GM12892 (cell line): ENCODE data around the gene PVALEF. TPM values are rescaled to one million over a fixed set of nuclear protein-coding genes. Genes with fewer than 3 reads are reported as not detected.

Experiments
- DNase-seq: peaks from one replicate; pipeline ENCODE4 v3.0.0; 2011; ENCODE audit not compliant: insufficient read length
- FAIRE-seq: peaks from 2 replicates; lab custom pipeline; 2011; peaks lifted over from hg19 to GRCh38; lab: Jason Lieb, UNC
- POLR2A ChIP-seq: IDR thresholded peaks from 2 replicates; pipeline ENCODE4 v1.6.1; 2011; ENCODE audit warnings: low read depth, low read length, control low read depth
- POLR2AphosphoS5 ChIP-seq: IDR thresholded peaks from 2 replicates; pipeline ENCODE4 v1.6.1; 2011; ENCODE audit warnings: low read depth, low read length, control low read depth
- TAF1 ChIP-seq: IDR thresholded peaks from 2 replicates; pipeline ENCODE4 v1.6.1; 2011; ENCODE audit warnings: low read depth, mild to moderate bottlenecking, control low read depth, low read length, borderline replicate concordance
- polyA plus RNA-seq: library from polyadenylated mRNA; unstranded; fragments of >200 nt; gene quantifications from one replicate; pipeline ENCODE4 v1.2.1, GENCODE V29; 2012; ENCODE audit warnings: missing spikeins, inconsistent platforms; ENCODE audit not compliant: missing spikeins

The PVALEF gene
- polyA plus RNA-seq: not detected

GRCh38 chr17:81165246-81166032 lies at the start of gene PVALEF:
TSS of gene PVALEF (plus strand) at chr17:81165507. CDS start at chr17:81181227, 15,720 bp downstream.
- FAIRE-seq: no peak
- DNase-seq: no peak
- TF ChIP-seq POLR2AphosphoS5 (no peak), POLR2A (no peak), TAF1 (no peak)

GRCh38 chr17:81115749-81116464 lies 49.4 kb upstream of the PVALEF start:
- FAIRE-seq (no peak), DNase-seq (no peak)
- no peak for TF ChIP-seq POLR2A
- no peak for TF ChIP-seq POLR2AphosphoS5
- TF ChIP-seq TAF1: no peak

- DNase-seq (no peak), FAIRE-seq (no peak)
- TF ChIP-seq POLR2AphosphoS5 (no peak), POLR2A (no peak), TAF1 (no peak)
These were observed 48.6 kb upstream of the PVALEF start for GRCh38 chr17:81116704-81117103.

- DNase-seq (no peak), FAIRE-seq (no peak)
- no peak for TF ChIP-seq POLR2AphosphoS5
- no peak for TF ChIP-seq TAF1
- no peak for TF ChIP-seq POLR2A
These were observed 47.6 kb upstream of the PVALEF start for GRCh38 chr17:81117672-81118198.

- TF ChIP-seq POLR2A (no peak), TAF1 (no peak), POLR2AphosphoS5 (no peak)
- DNase-seq (no peak), FAIRE-seq (no peak)
These were observed 46.7 kb upstream of the PVALEF start for GRCh38 chr17:81118308-81119221.

- TF ChIP-seq POLR2A: no peak
- TF ChIP-seq TAF1: no peak
- no peak for TF ChIP-seq POLR2AphosphoS5
- DNase-seq (peak; percentile 83), FAIRE-seq (peak; percentile 54)
These were observed 45.8 kb upstream of the PVALEF start for GRCh38 chr17:81119223-81120148.

GRCh38 chr17:81120149-81120484 lies 45.2 kb upstream of the PVALEF start:
- DNase-seq: no peak
- no peak for FAIRE-seq
- no peak for TF ChIP-seq POLR2A
- TF ChIP-seq TAF1: no peak
- no peak for TF ChIP-seq POLR2AphosphoS5

- DNase-seq (no peak), FAIRE-seq (no peak)
- TF ChIP-seq TAF1: no peak
These were observed 44.3 kb upstream of the PVALEF start for GRCh38 chr17:81120695-81121621.

GRCh38 chr17:81121841-81122733 lies 43.2 kb upstream of the PVALEF start:
- DNase-seq: no peak
- no peak for FAIRE-seq
- TF ChIP-seq TAF1 (no peak), POLR2A (no peak), POLR2AphosphoS5 (no peak)
